ENCODE data around the gene GUCY1A2. TPM values are rescaled to one million over a fixed set of nuclear protein-coding genes. Genes with fewer than 3 reads are reported as not detected.

The GUCY1A2 gene
- total and polyA plus RNA-seq, 2 donors (not counting 1 experiment from before 2014, with no cell fraction given), result not detected

DNA sequence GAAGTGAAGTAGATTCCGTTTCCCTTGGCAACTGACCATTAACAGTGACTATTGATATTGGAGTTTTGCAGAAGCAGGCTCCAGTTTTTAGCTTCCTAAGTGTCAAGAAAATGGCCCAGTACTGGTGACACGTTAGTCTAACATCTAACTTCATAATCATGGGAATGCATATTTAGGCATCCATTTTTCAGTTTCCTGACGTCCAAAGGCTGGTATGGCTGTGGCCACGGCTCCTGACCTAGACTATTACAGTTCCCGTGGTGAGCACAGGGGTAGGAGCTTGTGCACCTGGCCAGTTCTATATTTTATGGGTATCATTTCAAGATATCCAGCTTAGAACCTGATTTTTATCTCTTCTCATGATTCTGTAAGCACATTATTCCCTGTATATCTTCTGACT is 323.8 kb downstream of the GUCY1A2 start:
- Mint-ChIP-seq H3K4me1 (no peaks in the 10 kb centered on the region), H3K4me3 (no peak overlapping the region), H3K27ac (no peak overlapping the region), H3K27me3 (no peaks in the 10 kb centered on the region), H3K9me3 (ENCODE audit: insufficient read depth) (peaks cover 3% of the 10 kb centered on the region)
- Histone ChIP-seq H2AFZ (ENCODE audit: insufficient read depth, low read depth, low read length, poor library complexity, severe bottlenecking) (no peak overlapping the region), H3K4me2 (replicated peaks; ENCODE audit: low read depth, low read length, poor library complexity, severe bottlenecking) (no peak overlapping the region), H3K27me3 (replicated peaks in 1 of 4; ENCODE audit: control extremely low read depth in 1 of 4, control insufficient read depth in 3 of 4, insufficient read depth in 4 of 4, low read length in 3 of 4) (no peaks in the 10 kb centered on the region), H3K9me3 (ENCODE audit: control extremely low read depth in 1 of 3, control insufficient read depth in 2 of 3, insufficient read depth in 1 of 3, low read length in 2 of 3) (no peaks in the 10 kb centered on the region), H3K79me2 (ENCODE audit: control insufficient read depth, insufficient read depth, low read length) (no peaks in the 10 kb centered on the region), H3K9ac (ENCODE audit: low read length) (no peak overlapping the region), H3K36me3 (replicated peaks in 1 of 2; ENCODE audit: control extremely low read depth in 1 of 2, control insufficient read depth in 1 of 2, extremely low read depth in 1 of 2, insufficient read depth in 2 of 2, low read length in 1 of 2) (no peaks in the 10 kb centered on the region), H3K4me1 (ENCODE audit: control insufficient read depth in 2 of 2, insufficient read depth in 2 of 2, low read length in 2 of 2) (no peaks in the 10 kb centered on the region), H4K20me1 (ENCODE audit: control insufficient read depth, insufficient read depth, low read length, poor library complexity, severe bottlenecking) (no peaks in the 10 kb centered on the region), H3K27ac (ENCODE audit: low read length in 2 of 2) (no peak overlapping the region), H3K4me3 (ENCODE audit: control extremely low read depth in 1 of 5, extremely low read depth in 1 of 5, insufficient read depth in 1 of 5, low read depth in 2 of 5, low read length in 4 of 5) (no peak overlapping the region)
- POLR2A ChIA-PET, result no interaction called here
- DNase-seq, result no peak
- TF ChIP-seq, protein P1, sequence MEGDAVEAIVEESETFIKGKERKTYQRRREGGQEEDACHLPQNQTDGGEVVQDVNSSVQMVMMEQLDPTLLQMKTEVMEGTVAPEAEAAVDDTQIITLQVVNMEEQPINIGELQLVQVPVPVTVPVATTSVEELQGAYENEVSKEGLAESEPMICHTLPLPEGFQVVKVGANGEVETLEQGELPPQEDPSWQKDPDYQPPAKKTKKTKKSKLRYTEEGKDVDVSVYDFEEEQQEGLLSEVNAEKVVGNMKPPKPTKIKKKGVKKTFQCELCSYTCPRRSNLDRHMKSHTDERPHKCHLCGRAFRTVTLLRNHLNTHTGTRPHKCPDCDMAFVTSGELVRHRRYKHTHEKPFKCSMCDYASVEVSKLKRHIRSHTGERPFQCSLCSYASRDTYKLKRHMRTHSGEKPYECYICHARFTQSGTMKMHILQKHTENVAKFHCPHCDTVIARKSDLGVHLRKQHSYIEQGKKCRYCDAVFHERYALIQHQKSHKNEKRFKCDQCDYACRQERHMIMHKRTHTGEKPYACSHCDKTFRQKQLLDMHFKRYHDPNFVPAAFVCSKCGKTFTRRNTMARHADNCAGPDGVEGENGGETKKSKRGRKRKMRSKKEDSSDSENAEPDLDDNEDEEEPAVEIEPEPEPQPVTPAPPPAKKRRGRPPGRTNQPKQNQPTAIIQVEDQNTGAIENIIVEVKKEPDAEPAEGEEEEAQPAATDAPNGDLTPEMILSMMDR (IDR thresholded peaks at IDR 0.05), result no peak
- TF ChIP-seq EZH2 (IDR thresholded peaks at IDR 0.05; ENCODE audit: borderline replicate concordance, insufficient read depth, low read depth, low read length, poor library complexity, severe bottlenecking), result no peak
- no peak for ATAC-seq (ENCODE audit: low read depth)
- intact Hi-C loops (cut with micrococcal nuclease), result no loop called here
- WGBS (ENCODE audit: insufficient coverage), result 70% methylated on average over 3 of the region's 5 CpGs
- CTCF ChIA-PET, result no interaction called here

DNA sequence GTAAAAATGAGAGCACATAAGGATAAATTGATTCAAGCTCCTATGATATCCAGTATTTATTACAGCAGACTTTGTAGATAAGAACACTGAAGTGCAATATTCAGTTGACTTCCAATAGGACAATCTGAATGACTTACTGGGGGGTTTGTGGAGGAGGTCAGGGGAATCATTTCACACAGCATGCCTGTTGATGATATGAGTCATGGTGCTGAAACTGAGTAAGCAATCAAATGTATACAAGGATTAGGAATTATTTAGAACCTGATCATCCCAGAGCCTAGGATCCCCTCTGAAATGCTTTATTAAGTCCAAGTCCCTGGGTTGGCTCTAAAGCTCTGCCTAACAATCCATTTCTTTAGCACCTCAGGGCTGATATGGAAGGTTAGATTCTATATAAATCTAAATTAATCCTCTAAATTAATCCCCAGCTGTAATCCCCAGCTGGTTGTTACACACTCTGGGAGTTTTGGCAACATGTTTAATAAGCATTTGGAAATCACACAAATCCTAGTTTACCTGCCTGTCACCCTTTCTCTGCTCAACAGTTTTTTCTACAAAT is 326.4 kb downstream of the GUCY1A2 start:
- ChIA-PET CTCF (no interaction called here), POLR2A (no interaction called here)
- Histone ChIP-seq H3K4me2 (replicated peaks; ENCODE audit: low read depth, low read length, poor library complexity, severe bottlenecking) (no peak overlapping the region), H3K9ac (ENCODE audit: low read length) (no peak overlapping the region), H3K36me3 (replicated peaks in 1 of 2; ENCODE audit: control extremely low read depth in 1 of 2, control insufficient read depth in 1 of 2, extremely low read depth in 1 of 2, insufficient read depth in 2 of 2, low read length in 1 of 2) (no peaks in the 10 kb centered on the region), H3K79me2 (ENCODE audit: control insufficient read depth, insufficient read depth, low read length) (no peaks in the 10 kb centered on the region), H3K4me1 (ENCODE audit: control insufficient read depth in 2 of 2, insufficient read depth in 2 of 2, low read length in 2 of 2) (no peaks in the 10 kb centered on the region), H4K20me1 (ENCODE audit: control insufficient read depth, insufficient read depth, low read length, poor library complexity, severe bottlenecking) (no peaks in the 10 kb centered on the region), H3K27me3 (replicated peaks in 1 of 4; ENCODE audit: control extremely low read depth in 1 of 4, control insufficient read depth in 3 of 4, insufficient read depth in 4 of 4, low read length in 3 of 4) (no peaks in the 10 kb centered on the region), H2AFZ (ENCODE audit: insufficient read depth, low read depth, low read length, poor library complexity, severe bottlenecking) (no peak overlapping the region), H3K27ac (ENCODE audit: low read length in 2 of 2) (no peak overlapping the region), H3K9me3 (ENCODE audit: control extremely low read depth in 1 of 3, control insufficient read depth in 2 of 3, insufficient read depth in 1 of 3, low read length in 2 of 3) (no peaks in the 10 kb centered on the region), H3K4me3 (ENCODE audit: control extremely low read depth in 1 of 5, extremely low read depth in 1 of 5, insufficient read depth in 1 of 5, low read depth in 2 of 5, low read length in 4 of 5) (no peak overlapping the region)
- DNase-seq (no peak), ATAC-seq (ENCODE audit: low read depth) (no peak)
- Mint-ChIP-seq H3K27me3 (no peaks in the 10 kb centered on the region), H3K4me3 (no peak overlapping the region), H3K4me1 (no peaks in the 10 kb centered on the region), H3K9me3 (ENCODE audit: insufficient read depth) (peaks cover 3% of the 10 kb centered on the region), H3K27ac (no peak overlapping the region)
- no peak for TF ChIP-seq EZH2 (IDR thresholded peaks at IDR 0.05; ENCODE audit: borderline replicate concordance, insufficient read depth, low read depth, low read length, poor library complexity, severe bottlenecking)
- TF ChIP-seq, protein P1 (IDR thresholded peaks at IDR 0.05), result no peak
- intact Hi-C loops (cut with micrococcal nuclease), result no loop called here

Data from B cell (primary cell).